Suppressor macrophage treated with lipopolysaccharide for 4 hours (primary cell): ENCODE results near the gene DEFB118.
"Not testable (repeated sequence)": the region's sequence is repeated elsewhere in the genome, so short reads cannot be mapped to it uniquely, and the experiment has no call there.

Source experiments
- DNase-seq: peaks from one replicate; pipeline ENCODE4 v3.0.0-alpha.2; 2020

DEFB118 gene, protein sequence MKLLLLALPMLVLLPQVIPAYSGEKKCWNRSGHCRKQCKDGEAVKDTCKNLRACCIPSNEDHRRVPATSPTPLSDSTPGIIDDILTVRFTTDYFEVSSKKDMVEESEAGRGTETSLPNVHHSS

DNA sequence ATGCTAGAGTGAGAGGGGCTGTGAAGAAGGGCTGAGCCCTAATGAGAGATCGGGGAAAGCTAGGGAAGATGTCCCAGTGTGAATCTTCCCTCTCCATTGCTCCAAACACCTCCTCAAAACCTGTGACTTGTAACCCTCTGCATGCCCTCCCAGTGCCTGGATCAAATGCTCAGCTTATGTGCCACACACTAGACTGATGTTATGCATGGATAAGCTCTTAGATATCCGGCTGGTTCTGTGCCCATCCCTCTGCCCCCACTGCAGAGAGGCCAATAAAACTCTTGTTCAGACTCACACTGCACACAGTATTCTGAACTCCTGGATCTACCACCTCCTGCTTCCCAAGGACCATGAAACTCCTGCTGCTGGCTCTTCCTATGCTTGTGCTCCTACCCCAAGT lies at the start of gene DEFB118:
DEFB118 (plus strand) TSS at position 301 of the 400 bp plus-strand sequence; CDS start at position 351, 50 bp downstream.
- DNase-seq: no peak

DNA sequence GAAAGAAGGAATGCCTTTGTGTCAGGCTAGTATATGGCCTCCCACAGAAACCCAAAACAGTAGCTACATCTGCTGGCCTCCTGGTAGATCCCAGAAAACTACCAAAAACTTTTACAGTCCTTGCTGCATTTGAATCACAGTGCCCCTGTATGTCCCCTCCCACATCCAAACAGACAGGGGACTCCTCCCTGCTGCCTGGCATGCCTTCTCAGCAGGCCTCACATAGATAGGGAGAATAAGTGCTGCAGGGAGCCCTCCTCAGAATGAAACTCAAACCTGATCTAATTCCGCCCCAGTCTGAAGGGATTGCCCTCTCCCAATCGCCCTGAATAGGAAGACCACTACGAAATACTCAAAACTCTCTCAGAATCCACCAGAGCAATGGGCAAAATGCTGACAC lies 45.9 kb upstream of the DEFB118 start:
- DNase-seq: no peak

DNA sequence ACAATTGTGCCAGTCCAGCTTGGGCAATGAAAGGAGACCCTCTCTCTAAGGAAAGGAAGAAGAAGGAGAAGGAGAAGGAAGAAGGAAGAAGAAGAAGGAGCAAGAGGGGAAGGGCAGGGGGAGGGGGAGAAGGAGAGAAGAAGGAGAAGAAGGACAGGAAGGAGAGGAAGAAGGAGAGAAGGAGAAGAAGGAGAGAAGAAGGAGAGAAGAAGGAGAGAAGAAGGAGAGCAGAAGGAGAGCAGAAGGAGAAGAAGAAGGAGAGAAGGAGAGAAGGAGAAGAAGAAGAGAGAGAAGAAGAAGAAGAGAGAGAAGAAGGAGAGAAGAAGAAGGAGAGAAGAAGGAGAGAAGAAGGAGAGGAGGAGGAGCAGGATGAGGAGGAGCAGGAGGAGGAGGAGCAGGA lies 37.5 kb upstream of the DEFB118 start:
- DNase-seq: no peak

DNA sequence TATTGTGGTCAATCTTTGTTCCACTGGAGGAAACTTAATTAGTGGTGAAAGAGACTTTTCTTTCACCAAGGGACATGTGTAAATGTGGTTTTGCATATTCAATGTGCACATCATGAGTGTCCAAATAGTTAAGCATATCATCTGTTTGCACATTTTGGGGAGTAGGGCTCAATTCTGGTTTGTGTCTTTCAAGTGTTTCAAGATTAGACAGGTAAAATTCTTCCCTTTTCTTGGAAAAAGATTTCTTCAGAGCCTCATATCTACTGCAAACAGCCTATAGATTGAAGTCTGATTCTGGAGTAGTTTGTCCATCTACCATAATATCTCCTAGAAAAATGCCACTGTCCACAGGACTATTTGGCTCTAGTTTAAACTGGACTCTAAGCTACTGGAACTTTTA lies 26.9 kb upstream of the DEFB118 start:
- DNase-seq: no peak

DNA sequence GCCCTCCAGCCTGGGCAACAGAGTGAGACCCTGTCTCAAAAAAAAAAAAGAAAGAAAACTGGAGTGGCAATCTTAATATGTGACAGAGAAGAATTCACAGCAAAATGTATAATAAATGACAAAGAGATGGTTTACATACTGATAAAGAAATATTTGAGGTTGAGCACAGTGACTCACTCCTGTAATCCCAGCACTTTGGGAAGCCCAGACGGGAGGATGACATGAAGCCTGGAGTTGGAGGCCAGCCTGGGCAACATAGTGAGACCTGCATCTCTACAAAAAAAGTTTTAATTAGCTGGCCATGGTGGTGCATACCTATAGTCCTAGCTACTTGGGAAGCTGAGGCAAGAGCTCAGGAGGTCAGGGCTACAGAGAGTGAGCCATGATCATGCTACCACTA lies 12.4 kb upstream of the DEFB118 start:
- DNase-seq: no peak

DNA sequence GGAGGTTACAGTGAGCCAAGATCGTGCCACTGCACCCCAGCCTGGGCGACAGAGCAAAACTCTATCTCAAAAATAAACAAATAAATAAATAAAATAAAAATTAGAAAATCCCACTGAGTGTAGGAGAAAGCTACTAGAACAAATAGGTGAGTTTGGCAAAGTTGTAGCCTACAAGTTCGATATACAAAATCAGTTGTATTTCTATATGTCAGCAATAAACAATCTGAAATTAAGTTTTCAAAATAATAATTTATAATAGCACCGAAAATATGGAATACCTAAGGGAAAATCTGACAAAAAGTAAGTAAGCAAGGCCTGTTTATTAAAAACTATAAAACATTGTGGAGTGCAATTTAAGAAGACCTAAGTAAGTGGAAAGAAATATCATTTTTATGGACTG lies 5.1 kb upstream of the DEFB118 start:
- no peak for DNase-seq

DNA sequence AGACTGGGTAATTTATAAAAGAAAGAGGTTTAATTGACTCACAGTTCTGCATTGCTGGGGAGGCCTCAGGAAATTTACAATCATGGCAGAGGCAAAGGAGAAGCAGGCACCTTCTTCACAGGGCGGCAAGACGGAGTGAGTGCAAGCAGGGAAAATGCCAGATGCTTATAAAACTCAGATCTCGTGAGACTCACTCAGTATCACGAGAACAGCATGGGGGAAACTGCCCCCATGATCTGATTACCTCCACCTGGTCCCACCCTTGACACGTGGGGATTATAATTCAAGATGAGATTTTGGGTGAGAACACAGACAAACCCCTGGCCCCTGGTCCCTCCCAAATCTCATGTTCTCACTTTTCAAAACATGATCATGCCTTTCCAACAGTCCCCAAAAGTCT lies 4.1 kb upstream of the DEFB118 start:
- DNase-seq: not testable (repeated sequence)

DNA sequence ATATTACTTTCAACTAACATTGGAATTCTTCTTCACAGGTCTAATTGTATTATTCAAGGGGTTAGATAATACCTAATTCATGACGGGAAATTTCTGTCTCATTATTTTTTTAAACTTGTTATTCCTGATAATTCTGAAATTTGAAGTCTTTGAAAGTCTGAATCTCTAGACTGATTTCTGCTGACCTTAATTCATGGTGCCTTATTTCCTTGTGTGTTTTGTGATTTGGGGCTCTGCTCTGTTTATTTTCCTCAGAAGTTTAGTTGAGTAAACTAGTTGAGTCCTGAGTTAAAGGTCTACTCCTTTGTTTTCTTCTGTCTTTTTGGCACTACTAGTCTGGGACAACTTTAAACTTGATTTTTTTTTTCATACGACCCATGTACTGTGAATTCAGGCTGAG lies 5.9 kb downstream of the DEFB118 start:
- no peak for DNase-seq

DNA sequence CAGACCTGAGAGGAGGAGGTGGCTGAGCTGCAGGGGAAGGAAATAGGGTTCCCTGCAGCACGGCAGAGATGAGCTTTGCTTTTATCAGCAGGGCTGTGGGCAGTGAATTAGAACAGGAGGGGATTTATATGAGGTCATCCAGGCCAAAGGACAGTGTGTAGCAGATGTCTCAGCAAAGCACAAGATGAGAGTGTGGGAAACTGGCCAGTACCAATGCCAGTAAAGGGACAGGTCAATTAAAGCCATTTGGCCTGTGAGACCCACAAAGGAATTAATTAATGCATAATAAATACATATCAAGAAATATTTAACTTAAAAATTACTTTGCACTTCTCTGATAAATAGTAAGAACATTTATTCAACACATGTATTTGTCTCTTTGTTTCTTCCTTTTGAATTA lies 22.1 kb downstream of the DEFB118 start, which contains the start of gene DEFB119:
DEFB119 (minus strand) TSS at position 101 of the 400 bp plus-strand sequence. CDS start 107 bp downstream, outside the sequence.
- no peak for DNase-seq

DNA sequence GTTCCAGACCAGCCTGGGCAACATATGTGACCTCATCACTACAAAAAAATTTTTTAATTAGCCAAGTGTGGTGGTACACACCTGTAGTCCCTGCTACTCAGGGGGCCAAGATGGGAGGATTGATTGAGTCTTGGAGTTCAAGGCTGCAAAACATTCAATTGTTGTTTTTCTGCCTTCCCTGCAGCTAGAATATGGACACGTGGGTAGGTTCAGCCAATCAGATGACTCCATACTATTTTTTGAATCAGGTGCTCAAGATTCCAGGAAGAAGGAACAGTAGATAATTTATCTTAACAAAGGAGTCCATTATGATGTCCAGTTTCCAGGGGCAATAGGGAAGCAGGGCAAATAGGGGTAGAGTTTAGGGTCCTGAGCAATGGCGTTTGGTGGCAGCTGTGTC lies 24.4 kb downstream of the DEFB118 start:
- DNase-seq: no peak

DNA sequence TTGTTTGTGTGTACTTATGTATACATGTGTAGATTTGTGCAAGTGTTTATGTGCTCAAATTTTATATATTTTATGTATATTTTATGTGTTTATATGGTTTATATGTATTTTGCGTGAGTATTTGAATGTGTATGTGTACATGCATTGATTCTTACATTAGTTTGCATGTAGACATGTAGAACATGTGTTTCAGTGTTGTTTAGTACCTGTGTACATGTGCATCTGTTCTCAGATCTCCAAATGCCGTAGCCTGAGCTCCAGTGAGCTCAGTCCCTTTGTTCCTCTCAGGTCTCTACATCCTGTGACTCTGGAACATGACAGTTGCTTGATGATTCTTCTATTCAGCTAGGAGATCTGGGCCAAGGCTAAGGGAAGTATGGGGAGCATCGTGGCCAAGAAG lies 26.5 kb downstream of the DEFB118 start:
- no peak for DNase-seq

DNA sequence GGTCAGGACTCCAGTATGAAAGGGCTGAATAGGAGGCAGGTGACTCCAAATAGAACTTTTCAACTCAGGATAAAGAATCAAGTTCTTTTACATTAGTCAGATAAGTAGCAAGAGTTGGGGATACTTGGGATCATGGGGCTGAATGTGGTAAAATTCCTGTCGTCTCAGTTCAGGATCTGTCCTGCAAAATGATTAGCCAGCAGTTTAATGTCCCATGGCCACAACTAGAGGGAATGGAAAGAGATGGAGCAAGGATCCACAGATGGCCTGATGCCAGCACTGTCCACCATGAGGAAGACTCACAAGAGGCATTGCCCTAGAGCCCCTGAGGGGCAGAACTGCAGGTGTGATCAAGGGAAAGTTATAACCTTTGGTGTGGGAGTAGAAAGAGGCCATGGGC lies 35.5 kb downstream of the DEFB118 start:
- no peak for DNase-seq

DNA sequence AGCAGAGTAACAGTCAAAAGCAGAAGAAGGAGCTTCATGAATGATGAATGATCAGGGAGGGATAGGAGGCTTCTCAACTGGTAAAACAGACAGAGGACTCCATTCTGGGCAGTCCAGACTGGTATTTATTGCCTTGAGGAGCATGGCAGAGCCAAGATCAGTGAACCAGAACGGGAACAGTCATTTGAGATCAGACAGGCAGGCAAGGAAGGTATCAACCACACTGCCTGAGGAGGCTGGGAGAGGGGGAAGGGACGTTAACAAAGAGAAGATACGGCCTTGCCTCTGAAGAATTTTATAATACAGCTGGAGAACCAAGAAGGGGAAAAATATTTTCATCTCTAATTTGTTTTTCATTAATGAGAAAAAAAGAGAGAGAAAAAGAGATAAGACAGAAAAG lies 37.7 kb downstream of the DEFB118 start, which contains the start of gene DEFB121:
DEFB121 (minus strand) TSS at position 101 of the 400 bp plus-strand sequence; CDS start at position 38, 63 bp downstream.
- no peak for DNase-seq

DNA sequence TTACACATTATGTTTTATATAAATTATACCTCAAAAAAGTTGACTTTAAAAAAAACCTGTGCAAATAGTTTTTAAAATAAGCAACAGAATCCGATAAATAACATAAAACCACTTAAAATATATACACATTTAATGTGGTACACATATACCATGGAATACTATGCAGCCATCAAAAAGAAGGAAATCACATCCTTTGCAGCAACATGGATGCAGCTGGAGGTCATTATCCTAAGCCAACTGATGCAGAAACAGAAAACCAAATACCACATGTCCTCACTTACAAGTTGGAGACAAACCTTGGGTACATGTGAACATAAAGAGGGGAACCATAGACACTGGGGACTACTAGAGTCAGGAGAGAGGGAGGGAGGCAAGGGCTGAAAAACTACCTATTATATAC lies 41.6 kb downstream of the DEFB118 start:
- no peak for DNase-seq

DNA sequence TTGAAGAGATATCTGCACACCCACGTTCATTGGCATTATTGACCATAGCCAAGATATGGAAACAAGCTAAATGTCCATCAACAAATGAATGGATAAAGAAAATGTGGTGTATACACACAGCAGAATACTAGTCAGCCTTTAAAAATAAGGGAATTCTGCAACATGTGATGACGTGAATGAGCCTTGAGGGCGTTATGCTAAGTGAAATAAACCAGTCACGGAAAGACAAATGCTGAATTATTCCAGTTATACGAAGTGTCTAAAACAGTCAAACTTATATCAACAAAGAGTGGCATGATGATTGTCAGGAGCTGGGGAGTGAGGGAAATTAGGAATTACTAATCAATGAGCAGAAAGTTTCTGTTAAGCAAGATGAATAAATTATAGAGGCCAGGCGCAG lies 46.0 kb downstream of the DEFB118 start:
- no peak for DNase-seq

DNA sequence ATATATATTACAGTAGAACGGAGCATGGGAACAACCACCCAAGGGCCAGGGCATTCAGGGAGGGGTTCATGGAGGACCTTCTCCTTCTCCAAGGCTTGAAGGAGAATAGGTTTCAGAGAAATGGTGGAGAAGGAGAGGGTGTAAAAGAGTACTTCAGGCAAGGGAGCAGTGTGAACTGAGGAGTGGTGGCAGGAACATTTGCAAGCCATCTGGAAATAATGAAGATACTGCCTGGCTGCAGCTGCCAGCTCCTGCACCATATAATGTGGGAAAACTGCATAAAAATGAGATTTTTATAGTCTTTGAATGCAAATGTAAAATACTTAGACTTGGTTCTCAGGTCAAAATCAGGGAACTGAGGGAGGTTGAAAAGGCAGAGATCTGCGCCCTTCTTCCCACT lies 47.3 kb downstream of the DEFB118 start:
- DNase-seq: no peak

DNA sequence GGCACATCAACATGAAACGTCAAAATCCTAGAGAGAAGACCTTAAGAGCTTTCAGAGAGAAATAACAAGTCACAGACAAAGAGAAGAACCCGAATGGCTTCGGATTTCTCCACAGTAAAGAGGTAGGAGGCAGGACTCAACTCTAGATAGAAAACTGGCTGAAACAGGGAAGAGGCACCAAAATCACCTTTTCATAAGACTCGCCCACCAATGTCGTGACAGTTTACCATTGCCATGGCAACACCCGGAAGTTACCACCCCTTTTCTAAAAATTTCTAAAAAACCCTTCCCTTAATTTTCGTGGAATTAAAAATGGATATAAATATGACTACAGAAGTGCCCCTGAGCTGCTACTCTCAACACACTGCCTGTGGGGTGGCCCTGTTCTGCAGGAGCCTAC lies 49.9 kb downstream of the DEFB118 start:
- DNase-seq: no peak
